Astrocyte of the cerebellum (primary cell): ENCODE measurements around the gene ZCRB1.

ENCODE experiments used
- DNase-seq: peaks from one replicate; pipeline ENCODE4 v3.0.0-alpha.2; 2011; ENCODE audit warnings: low read depth
- H3K4me3 ChIP-seq: 2 replicates; pipeline ENCODE4 v1.5.1; 2011; ENCODE audit warnings: mild to moderate bottlenecking, low read depth, low read length, moderate library complexity
- in situ Hi-C: cut with HindIII; loops from 2 replicates; pipeline ENCODE4 v1.10.0; 2017; ENCODE audit warnings: low sequenced_read_pairs
- TF ChIP-seq, protein P1 (sequence below): IDR thresholded peaks from 2 replicates; pipeline ENCODE4 v1.5.1; 2012; ENCODE audit warnings: low read length, low read depth, moderate library complexity, mild to moderate bottlenecking; ENCODE audit errors: missing control alignments

The ZCRB1 gene

DNA sequence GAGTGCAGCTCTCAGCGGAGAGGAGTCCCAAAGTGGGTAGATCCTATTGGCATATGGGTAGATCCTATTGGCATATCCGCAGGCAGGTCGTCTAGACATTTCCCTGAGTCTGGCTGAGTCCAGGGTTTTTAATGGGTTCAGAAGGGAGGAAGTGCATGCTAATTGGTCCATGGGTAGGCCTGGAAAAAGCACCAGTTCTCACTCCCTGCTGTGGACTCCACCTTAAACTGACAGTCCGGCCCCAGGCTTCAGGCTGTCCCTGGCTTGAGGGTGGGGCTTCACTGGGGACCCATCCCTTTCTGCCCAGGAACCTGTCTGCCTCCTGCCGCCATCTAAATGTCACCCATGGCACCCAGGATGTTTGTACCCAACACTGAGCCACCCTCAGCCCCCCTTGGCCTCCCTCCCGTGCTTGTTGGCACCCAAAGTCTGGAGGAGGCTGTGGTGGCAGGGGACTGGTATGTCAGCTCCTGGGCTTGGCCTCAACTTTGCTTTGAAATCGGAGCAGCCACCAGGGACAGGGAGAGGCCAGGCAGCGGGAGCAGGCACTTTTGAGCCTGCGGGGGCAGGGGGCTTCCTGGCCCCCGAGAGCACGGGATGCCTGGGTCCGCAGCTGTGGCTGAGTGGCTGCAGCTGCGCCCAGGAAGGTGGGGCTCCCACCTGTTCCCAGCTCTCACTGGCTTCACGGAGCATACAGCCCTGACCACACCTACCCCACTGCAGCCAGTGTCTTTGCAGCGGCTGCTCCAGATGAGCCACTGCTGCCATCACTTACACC is 58.3 kb downstream of the ZCRB1 start:
- TF ChIP-seq, protein P1, sequence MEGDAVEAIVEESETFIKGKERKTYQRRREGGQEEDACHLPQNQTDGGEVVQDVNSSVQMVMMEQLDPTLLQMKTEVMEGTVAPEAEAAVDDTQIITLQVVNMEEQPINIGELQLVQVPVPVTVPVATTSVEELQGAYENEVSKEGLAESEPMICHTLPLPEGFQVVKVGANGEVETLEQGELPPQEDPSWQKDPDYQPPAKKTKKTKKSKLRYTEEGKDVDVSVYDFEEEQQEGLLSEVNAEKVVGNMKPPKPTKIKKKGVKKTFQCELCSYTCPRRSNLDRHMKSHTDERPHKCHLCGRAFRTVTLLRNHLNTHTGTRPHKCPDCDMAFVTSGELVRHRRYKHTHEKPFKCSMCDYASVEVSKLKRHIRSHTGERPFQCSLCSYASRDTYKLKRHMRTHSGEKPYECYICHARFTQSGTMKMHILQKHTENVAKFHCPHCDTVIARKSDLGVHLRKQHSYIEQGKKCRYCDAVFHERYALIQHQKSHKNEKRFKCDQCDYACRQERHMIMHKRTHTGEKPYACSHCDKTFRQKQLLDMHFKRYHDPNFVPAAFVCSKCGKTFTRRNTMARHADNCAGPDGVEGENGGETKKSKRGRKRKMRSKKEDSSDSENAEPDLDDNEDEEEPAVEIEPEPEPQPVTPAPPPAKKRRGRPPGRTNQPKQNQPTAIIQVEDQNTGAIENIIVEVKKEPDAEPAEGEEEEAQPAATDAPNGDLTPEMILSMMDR, result no peak
- DNase-seq, result no peak
- H3K4me3 ChIP-seq, result no peak overlapping the region
- in situ Hi-C loops, result no loop called here

DNA sequence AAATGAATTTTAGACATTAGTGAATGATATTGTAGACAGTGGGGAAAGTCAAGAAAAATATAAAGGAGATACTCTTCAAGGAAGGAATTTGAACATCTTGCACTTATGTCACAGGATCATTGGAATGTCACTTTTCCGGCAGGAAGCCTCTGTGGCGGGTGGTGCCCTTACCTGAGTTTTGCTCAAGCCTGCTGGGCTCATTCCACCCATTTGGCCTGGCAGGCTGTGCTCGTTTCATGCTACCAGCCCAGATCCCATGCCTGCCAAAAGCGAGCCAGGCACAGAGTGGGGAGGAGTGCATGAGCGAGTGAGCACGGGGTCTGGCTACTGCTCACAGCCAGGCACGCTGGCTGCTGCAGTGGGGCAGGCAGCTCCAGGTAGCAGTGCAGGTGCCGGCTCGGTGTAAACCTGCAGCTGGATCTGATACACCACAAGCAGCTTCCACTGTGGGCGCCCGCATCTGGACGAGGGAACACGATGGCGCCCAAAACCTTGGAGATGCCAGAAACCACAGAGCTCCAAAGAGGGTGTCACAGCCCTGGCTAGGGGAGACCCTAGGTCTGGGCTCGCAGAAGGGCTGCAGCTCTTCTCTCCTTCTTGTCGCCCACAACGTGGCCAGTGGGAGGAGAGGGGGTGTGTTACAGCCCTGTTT is 59.2 kb downstream of the ZCRB1 start:
- in situ Hi-C loops, result no loop called here
- DNase-seq, result no peak
- H3K4me3 ChIP-seq, result no peak overlapping the region
- TF ChIP-seq, protein P1, result no peak

DNA sequence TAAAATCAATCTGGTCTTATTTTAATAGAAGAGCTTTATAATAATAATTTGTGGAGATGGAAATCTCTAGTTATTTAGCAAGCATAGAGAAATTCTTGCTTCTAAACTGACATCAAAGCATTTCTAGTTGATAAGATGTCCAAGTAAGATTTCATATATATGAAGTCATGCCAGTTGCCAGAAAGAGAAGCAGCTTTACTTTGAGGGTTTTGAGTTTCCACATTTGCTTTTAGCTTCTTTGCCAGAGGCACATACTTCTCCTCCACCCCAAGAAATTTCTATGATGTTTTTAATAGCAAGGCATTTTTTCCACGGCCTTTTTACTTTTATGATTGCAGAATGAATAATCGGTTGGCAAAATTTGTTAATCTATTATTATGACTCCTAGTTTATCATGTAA is 63.6 kb downstream of the ZCRB1 start:
- DNase-seq, result no peak
- in situ Hi-C loops, result no loop called here
- TF ChIP-seq, protein P1, result no peak
- no peak overlapping the region for H3K4me3 ChIP-seq
